ENCODE measurements around the gene ODC1. TPM values are rescaled to one million over a fixed set of nuclear protein-coding genes. Genes with fewer than 3 reads are reported as not detected.

ODC1 gene
- total RNA-seq, 4 donors from 2014 or later, result 70.1 to 158 (median 94.8) TPM

- peak overlapping the region in 1 of 4 donors; percentile 41 for H3K4me3 ChIP-seq
- H3K4me1 ChIP-seq, result peaks cover 0 to 20% (median 7%) of the 10 kb centered on the region in 4 donors
- peak overlapping the region in 1 of 4 donors; percentile 50 for H3K27ac ChIP-seq
- H3K27me3 ChIP-seq, result no peaks in the 10 kb centered on the region
- no peak for DNase-seq (ENCODE audit: low spot score in 2 of 2)
- H3K36me3 ChIP-seq, result peaks cover 0 to 20% (median 0%) of the 10 kb centered on the region in 3 donors
- WGBS, 2 donors, result 58 to 62% methylated on average over 13 to 16 of the region's 16 CpGs
- no peak for TF ChIP-seq POLR2A (IDR thresholded peaks at IDR 0.05)
- no peak for TF ChIP-seq EP300 (IDR thresholded peaks at IDR 0.05)
- no peak for TF ChIP-seq CTCF (IDR thresholded peaks at IDR 0.05)
- no peaks in the 10 kb centered on the region for H3K9me3 ChIP-seq
Measured at GRCh38 chr2:10431797-10432196, 16.3 kb downstream of the ODC1 start.

GRCh38 chr2:10430886-10431622 is 17.1 kb downstream of the ODC1 start:
- 79 to 85% methylated on average over 8 of the region's 8 CpGs for WGBS, 2 donors
- Histone ChIP-seq H3K4me3 (no peak overlapping the region), H3K36me3 (peaks cover 0 to 28% (median 0%) of the 10 kb centered on the region in 3 donors), H3K4me1 (peaks cover 0 to 20% (median 7%) of the 10 kb centered on the region in 4 donors), H3K9me3 (no peaks in the 10 kb centered on the region), H3K27ac (no peak overlapping the region), H3K27me3 (no peaks in the 10 kb centered on the region)
- DNase-seq (ENCODE audit: low spot score in 2 of 2), result no peak
- TF ChIP-seq POLR2A (IDR thresholded peaks at IDR 0.05), result no peak
- TF ChIP-seq EP300 (IDR thresholded peaks at IDR 0.05), result no peak
- no peak for TF ChIP-seq CTCF (IDR thresholded peaks at IDR 0.05)

GRCh38 chr2:10428924-10429323 is 19.2 kb downstream of the ODC1 start:
- Histone ChIP-seq H3K4me3 (no peak overlapping the region), H3K4me1 (peaks cover 0 to 13% (median 6%) of the 10 kb centered on the region in 4 donors), H3K27me3 (no peaks in the 10 kb centered on the region), H3K9me3 (no peaks in the 10 kb centered on the region), H3K27ac (no peak overlapping the region), H3K36me3 (peaks cover 0 to 49% (median 0%) of the 10 kb centered on the region in 3 donors)
- TF ChIP-seq CTCF (IDR thresholded peaks at IDR 0.05) (no peak), EP300 (IDR thresholded peaks at IDR 0.05) (no peak)
- 88 to 94% methylated on average over 3 of the region's 3 CpGs for WGBS, 2 donors
- DNase-seq (ENCODE audit: low spot score in 2 of 2), result no peak

GRCh38 chr2:10428355-10428754 is 19.8 kb downstream of the ODC1 start:
- TF ChIP-seq POLR2A (IDR thresholded peaks at IDR 0.05), result no peak
- TF ChIP-seq CTCF (IDR thresholded peaks at IDR 0.05), result no peak
- TF ChIP-seq EP300 (IDR thresholded peaks at IDR 0.05), result no peak
- Histone ChIP-seq H3K4me1 (peaks cover 0 to 13% (median 6%) of the 10 kb centered on the region in 4 donors), H3K4me3 (no peak overlapping the region), H3K36me3 (peaks cover 0 to 52% (median 0%) of the 10 kb centered on the region in 3 donors), H3K27me3 (no peaks in the 10 kb centered on the region), H3K9me3 (no peaks in the 10 kb centered on the region), H3K27ac (no peak overlapping the region)
- DNase-seq (ENCODE audit: low spot score in 2 of 2), result no peak
- WGBS, 2 donors, result 91 to 92% methylated on average over 5 to 7 of the region's 8 CpGs

- Histone ChIP-seq H3K27ac (no peak overlapping the region), H3K4me1 (peaks cover 0 to 9% (median 4%) of the 10 kb centered on the region in 4 donors), H3K9me3 (no peaks in the 10 kb centered on the region), H3K4me3 (no peak overlapping the region), H3K27me3 (no peaks in the 10 kb centered on the region), H3K36me3 (peaks cover 0 to 60% (median 7%) of the 10 kb centered on the region in 3 donors)
- 65 to 74% methylated on average over 17 of the region's 17 CpGs for WGBS, 2 donors
- TF ChIP-seq EP300 (IDR thresholded peaks at IDR 0.05) (no peak), POLR2A (IDR thresholded peaks at IDR 0.05) (no peak), CTCF (IDR thresholded peaks at IDR 0.05) (no peak)
- DNase-seq (ENCODE audit: low spot score in 2 of 2), result no peak
Measured at GRCh38 chr2:10427618-10427949, 20.5 kb downstream of the ODC1 start.

Measured in tibial nerve (tissue), 4 donors.